Thyroid gland (tissue), 4 donors: Measurements from ENCODE around the gene SHQ1.

Experiments
- POLR2A ChIP-seq, 2 donors: fragments of 450-650 bp; IDR thresholded peaks; one replicate each; pipeline ENCODE4 v1.6.1; 2017; ENCODE audit warnings: antibody characterized with exemption in 2 of 2, mild to moderate bottlenecking in 2 of 2, moderate library complexity in 1 of 2
- TF ChIP-seq, protein P1 (sequence below), 6 experiments: fragments of 200-600 bp in 3 of 6; fragments of 450-650 bp in 3 of 6; sonication (generic) in 3 of 6; IDR thresholded peaks; one replicate each; pipeline ENCODE4 v1.5.1; 2016 to 2019; ENCODE audit warnings: antibody characterized with exemption in 6 of 6, mild to moderate bottlenecking in 2 of 6, inconsistent platforms in 1 of 6, moderate library complexity in 1 of 6

DNA sequence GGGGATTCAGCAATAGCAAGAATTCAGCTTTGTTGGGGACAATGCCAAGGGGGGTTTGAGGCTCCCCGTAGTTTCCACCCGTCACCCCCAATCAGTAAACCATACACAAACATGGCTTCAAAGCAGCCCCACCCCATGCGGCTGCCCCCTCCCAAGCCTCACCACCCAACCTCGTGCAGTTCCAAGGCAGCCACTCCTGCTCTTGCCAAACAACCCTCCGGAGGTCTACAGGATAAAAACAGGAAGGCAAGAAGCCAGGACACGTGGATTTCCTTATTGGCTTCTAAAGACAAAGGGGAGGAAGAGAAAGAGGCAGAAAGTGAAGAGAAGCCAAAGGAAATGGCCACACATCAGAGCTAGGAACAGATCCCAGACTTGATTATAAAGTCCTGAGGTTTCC lies 121.1 kb downstream of the SHQ1 start:
- no peak for TF ChIP-seq POLR2A (IDR thresholded peaks at IDR 0.05)
- TF ChIP-seq, protein P1, sequence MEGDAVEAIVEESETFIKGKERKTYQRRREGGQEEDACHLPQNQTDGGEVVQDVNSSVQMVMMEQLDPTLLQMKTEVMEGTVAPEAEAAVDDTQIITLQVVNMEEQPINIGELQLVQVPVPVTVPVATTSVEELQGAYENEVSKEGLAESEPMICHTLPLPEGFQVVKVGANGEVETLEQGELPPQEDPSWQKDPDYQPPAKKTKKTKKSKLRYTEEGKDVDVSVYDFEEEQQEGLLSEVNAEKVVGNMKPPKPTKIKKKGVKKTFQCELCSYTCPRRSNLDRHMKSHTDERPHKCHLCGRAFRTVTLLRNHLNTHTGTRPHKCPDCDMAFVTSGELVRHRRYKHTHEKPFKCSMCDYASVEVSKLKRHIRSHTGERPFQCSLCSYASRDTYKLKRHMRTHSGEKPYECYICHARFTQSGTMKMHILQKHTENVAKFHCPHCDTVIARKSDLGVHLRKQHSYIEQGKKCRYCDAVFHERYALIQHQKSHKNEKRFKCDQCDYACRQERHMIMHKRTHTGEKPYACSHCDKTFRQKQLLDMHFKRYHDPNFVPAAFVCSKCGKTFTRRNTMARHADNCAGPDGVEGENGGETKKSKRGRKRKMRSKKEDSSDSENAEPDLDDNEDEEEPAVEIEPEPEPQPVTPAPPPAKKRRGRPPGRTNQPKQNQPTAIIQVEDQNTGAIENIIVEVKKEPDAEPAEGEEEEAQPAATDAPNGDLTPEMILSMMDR (IDR thresholded peaks at IDR 0.05): no peak
